ENCODE data around the gene B4GALT6. TPM values are rescaled to one million over a fixed set of nuclear protein-coding genes. Genes with fewer than 3 reads are reported as not detected.

B4GALT6 gene
- polyA plus RNA-seq, 1 donor from 2014 or later = 19.4 TPM

- H3K4me2 ChIP-seq (ENCODE audit: low read length) = no peak overlapping the region
- no peaks in the 10 kb centered on the region for H3K79me2 ChIP-seq (replicated peaks; ENCODE audit: insufficient read depth, low read length)
- no peak overlapping the region for H3K9ac ChIP-seq (ENCODE audit: low read length)
- no peak overlapping the region for H3K27ac ChIP-seq (ENCODE audit: low read length)
- no peaks in the 10 kb centered on the region for H3K9me2 ChIP-seq (ENCODE audit: insufficient read depth, low read length)
- H3K36me3 ChIP-seq (ENCODE audit: insufficient read depth, low read length) = no peaks in the 10 kb centered on the region
- no peaks in the 10 kb centered on the region for H3K9me3 ChIP-seq (ENCODE audit: low read length)
- H3K27me3 ChIP-seq (ENCODE audit: insufficient read depth, low read depth, low read length) = no peaks in the 10 kb centered on the region
- no peaks in the 10 kb centered on the region for H3F3A ChIP-seq (ENCODE audit: insufficient read depth, low read length, poor library complexity, severe bottlenecking)
- no peak overlapping the region for H2AFZ ChIP-seq (ENCODE audit: low read depth, low read length)
- H4K20me1 ChIP-seq (ENCODE audit: insufficient read depth) = no peaks in the 10 kb centered on the region
- TF ChIP-seq RAD21 (conservative IDR thresholded peaks at IDR 0.05) (no peak), POLR2AphosphoS5 (IDR thresholded peaks at IDR 0.05) (no peak), TAF1 (IDR thresholded peaks at IDR 0.05; ENCODE audit: low read depth) (no peak), EZH2 (IDR thresholded peaks at IDR 0.05; ENCODE audit: borderline replicate concordance, insufficient read depth, low read length, poor library complexity, severe bottlenecking) (no peak), MXI1 (conservative IDR thresholded peaks at IDR 0.05; ENCODE audit: poor library complexity, severe bottlenecking) (no peak), SMC3 (conservative IDR thresholded peaks at IDR 0.05; ENCODE audit: poor library complexity) (no peak), EP300 (conservative IDR thresholded peaks at IDR 0.05; ENCODE audit: poor library complexity, severe bottlenecking) (no peak)
- TF ChIP-seq, protein P1, sequence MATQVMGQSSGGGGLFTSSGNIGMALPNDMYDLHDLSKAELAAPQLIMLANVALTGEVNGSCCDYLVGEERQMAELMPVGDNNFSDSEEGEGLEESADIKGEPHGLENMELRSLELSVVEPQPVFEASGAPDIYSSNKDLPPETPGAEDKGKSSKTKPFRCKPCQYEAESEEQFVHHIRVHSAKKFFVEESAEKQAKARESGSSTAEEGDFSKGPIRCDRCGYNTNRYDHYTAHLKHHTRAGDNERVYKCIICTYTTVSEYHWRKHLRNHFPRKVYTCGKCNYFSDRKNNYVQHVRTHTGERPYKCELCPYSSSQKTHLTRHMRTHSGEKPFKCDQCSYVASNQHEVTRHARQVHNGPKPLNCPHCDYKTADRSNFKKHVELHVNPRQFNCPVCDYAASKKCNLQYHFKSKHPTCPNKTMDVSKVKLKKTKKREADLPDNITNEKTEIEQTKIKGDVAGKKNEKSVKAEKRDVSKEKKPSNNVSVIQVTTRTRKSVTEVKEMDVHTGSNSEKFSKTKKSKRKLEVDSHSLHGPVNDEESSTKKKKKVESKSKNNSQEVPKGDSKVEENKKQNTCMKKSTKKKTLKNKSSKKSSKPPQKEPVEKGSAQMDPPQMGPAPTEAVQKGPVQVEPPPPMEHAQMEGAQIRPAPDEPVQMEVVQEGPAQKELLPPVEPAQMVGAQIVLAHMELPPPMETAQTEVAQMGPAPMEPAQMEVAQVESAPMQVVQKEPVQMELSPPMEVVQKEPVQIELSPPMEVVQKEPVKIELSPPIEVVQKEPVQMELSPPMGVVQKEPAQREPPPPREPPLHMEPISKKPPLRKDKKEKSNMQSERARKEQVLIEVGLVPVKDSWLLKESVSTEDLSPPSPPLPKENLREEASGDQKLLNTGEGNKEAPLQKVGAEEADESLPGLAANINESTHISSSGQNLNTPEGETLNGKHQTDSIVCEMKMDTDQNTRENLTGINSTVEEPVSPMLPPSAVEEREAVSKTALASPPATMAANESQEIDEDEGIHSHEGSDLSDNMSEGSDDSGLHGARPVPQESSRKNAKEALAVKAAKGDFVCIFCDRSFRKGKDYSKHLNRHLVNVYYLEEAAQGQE (IDR thresholded peaks at IDR 0.05; ENCODE audit: borderline replicate concordance) = no peak
- TF ChIP-seq, protein P2, sequence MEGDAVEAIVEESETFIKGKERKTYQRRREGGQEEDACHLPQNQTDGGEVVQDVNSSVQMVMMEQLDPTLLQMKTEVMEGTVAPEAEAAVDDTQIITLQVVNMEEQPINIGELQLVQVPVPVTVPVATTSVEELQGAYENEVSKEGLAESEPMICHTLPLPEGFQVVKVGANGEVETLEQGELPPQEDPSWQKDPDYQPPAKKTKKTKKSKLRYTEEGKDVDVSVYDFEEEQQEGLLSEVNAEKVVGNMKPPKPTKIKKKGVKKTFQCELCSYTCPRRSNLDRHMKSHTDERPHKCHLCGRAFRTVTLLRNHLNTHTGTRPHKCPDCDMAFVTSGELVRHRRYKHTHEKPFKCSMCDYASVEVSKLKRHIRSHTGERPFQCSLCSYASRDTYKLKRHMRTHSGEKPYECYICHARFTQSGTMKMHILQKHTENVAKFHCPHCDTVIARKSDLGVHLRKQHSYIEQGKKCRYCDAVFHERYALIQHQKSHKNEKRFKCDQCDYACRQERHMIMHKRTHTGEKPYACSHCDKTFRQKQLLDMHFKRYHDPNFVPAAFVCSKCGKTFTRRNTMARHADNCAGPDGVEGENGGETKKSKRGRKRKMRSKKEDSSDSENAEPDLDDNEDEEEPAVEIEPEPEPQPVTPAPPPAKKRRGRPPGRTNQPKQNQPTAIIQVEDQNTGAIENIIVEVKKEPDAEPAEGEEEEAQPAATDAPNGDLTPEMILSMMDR (IDR thresholded peaks at IDR 0.05; ENCODE audit: poor library complexity, severe bottlenecking) = no peak
- H3K4me3 ChIP-seq (ENCODE audit: low read length) = no peak overlapping the region
These were observed 96.9 kb downstream of the B4GALT6 start for GRCh38 chr18:31587529-31587928.

GRCh38 chr18:31586616-31587015, 97.8 kb downstream of the B4GALT6 start:
- Histone ChIP-seq H3K36me3 (ENCODE audit: insufficient read depth, low read length) (no peaks in the 10 kb centered on the region), H3K9me2 (ENCODE audit: insufficient read depth, low read length) (no peaks in the 10 kb centered on the region), H4K20me1 (ENCODE audit: insufficient read depth) (no peaks in the 10 kb centered on the region), H3K27me3 (ENCODE audit: insufficient read depth, low read depth, low read length) (no peaks in the 10 kb centered on the region), H3K27ac (ENCODE audit: low read length) (no peak overlapping the region), H2AFZ (ENCODE audit: low read depth, low read length) (no peak overlapping the region), H3K9ac (ENCODE audit: low read length) (no peak overlapping the region), H3K4me3 (ENCODE audit: low read length) (no peak overlapping the region), H3K9me3 (ENCODE audit: low read length) (no peaks in the 10 kb centered on the region), H3F3A (ENCODE audit: insufficient read depth, low read length, poor library complexity, severe bottlenecking) (no peaks in the 10 kb centered on the region), H3K79me2 (replicated peaks; ENCODE audit: insufficient read depth, low read length) (no peaks in the 10 kb centered on the region), H3K4me2 (ENCODE audit: low read length) (no peak overlapping the region)
- TF ChIP-seq POLR2AphosphoS5 (IDR thresholded peaks at IDR 0.05) = no peak
- TF ChIP-seq RAD21 (conservative IDR thresholded peaks at IDR 0.05) = no peak
- TF ChIP-seq EP300 (conservative IDR thresholded peaks at IDR 0.05; ENCODE audit: poor library complexity, severe bottlenecking) = no peak
- TF ChIP-seq, protein P1 (IDR thresholded peaks at IDR 0.05; ENCODE audit: borderline replicate concordance) = no peak
- TF ChIP-seq TAF1 (IDR thresholded peaks at IDR 0.05; ENCODE audit: low read depth) = no peak
- no peak for TF ChIP-seq SMC3 (conservative IDR thresholded peaks at IDR 0.05; ENCODE audit: poor library complexity)
- TF ChIP-seq, protein P2 (IDR thresholded peaks at IDR 0.05; ENCODE audit: poor library complexity, severe bottlenecking) = no peak
- no peak for TF ChIP-seq MXI1 (conservative IDR thresholded peaks at IDR 0.05; ENCODE audit: poor library complexity, severe bottlenecking)
- TF ChIP-seq EZH2 (IDR thresholded peaks at IDR 0.05; ENCODE audit: borderline replicate concordance, insufficient read depth, low read length, poor library complexity, severe bottlenecking) = no peak
